Fibroblast of pulmonary artery (primary cell): ENCODE data around the gene CFAP92.
A peak's percentile ranks its signal among the peaks of the same experiment; 100 is the strongest.
"Not testable (repeated sequence)": the region's sequence is repeated elsewhere in the genome, so short reads cannot be mapped to it uniquely, and the experiment has no call there.

Experiments used
- DNase-seq: peaks from one replicate; pipeline ENCODE4 v3.0.0-alpha.2; 2010; ENCODE audit warnings: low read depth
- H3K4me3 ChIP-seq: replicated peaks from 2 replicates; pipeline ENCODE4 v1.5.1; 2011; ENCODE audit warnings: low read depth, mild to moderate bottlenecking, control low read depth, low read length, moderate library complexity
- CTCF ChIP-seq: IDR thresholded peaks from 2 replicates; pipeline ENCODE4 v1.5.1; 2011; ENCODE audit warnings: mild to moderate bottlenecking, control low read depth, low read length, inconsistent platforms; ENCODE audit errors: missing control alignments

CFAP92 gene

GRCh38 chr3:128889139-128889894 is 104.6 kb downstream of the CFAP92 start:
- H3K4me3 ChIP-seq = no peak overlapping the region
- no peak for DNase-seq
- TF ChIP-seq CTCF = no peak

- TF ChIP-seq CTCF = no peak
- DNase-seq = no peak
- H3K4me3 ChIP-seq = no peak overlapping the region
Observed at GRCh38 chr3:128884992-128885391, 108.9 kb downstream of the CFAP92 start.

DNA sequence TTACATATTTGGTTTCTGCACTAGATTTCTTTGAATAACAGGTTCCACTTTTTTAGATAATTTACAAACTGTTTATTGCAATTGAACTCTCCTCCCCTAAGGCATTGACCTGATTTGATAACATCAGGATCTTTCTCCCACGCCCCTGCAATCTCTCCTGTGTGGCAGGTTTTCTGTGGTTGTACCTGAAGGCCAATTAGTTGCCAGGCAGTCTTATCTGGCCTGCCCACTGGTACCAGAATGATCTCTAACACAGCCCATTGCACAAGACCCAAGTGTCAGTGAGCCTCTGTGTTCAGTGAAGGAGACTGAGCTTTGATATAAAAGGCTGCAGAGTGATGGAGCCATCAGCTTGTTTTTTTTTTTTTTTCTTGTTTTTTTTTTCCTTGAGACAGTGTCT is 111.2 kb downstream of the CFAP92 start:
- H3K4me3 ChIP-seq = no peak overlapping the region
- TF ChIP-seq CTCF = no peak
- no peak for DNase-seq

GRCh38 chr3:128881576-128881975 is 112.3 kb downstream of the CFAP92 start:
- no peak for DNase-seq
- H3K4me3 ChIP-seq = no peak overlapping the region
- no peak for TF ChIP-seq CTCF

DNA sequence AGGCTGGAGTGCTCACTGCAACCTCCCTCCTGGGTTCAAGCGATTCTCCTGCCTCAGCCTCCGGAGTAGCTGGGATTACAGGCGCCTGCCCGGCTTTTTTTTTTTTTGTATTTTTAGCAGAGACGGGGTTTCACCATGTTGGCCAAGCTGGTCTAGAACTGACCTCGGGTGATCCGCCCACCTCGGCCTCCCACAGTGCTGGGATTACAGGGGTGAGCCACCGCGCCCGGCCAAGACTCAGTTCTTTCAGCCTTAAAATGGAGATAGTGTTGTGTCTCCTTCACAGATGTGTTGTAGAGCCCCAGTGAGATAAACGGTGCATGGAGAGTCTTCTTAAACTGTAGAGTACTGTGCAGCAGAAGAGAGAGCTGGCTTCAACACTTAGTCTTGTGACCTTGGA is 113.4 kb downstream of the CFAP92 start:
- H3K4me3 ChIP-seq = peak overlapping the region; percentile 90
- DNase-seq = not testable (repeated sequence)

GRCh38 chr3:128879991-128880390 is 113.9 kb downstream of the CFAP92 start:
- no peak for TF ChIP-seq CTCF
- DNase-seq = no peak
- peak overlapping the region; percentile 90 for H3K4me3 ChIP-seq

DNA sequence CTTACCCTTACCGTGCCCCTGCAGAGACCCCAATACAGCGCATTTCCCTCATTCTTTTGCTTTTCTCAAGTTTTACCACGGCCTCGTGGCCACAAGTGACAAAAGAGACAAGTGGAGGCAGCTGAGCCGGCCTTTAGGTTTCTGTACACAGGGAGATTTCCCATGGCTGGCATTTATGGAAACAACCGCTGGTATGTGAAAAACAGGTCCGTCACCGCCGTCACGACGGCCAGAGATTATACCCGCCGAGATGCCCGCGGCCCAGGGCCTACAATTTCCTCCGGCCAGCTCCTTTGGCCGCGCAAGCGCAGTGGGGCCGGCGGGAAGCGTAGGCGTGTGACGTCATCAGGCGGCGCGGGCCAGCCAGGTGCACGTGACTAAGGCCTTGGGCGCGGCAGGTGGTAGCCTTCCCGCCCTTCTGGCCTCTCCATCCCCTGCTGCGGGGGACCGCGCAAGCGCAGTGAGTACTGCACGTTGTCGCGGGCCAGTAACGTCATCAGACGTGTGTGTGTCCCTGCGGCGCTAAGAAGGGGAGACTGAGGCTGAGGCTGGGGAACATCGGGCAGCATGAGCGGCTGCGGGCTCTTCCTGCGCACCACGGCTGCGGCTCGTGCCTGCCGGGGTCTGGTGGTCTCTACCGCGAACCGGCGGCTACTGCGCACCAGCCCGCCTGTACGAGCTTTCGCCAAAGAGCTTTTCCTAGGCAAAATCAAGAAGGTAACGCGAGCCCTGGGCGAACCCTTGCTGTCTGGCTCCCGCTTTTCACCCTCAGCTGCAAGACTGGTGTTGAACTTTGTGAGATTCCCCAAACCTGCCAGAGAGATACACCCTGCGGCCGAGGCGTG is 114.5 kb downstream of the CFAP92 start, which contains the start of gene ACAD9:
ACAD9 (plus strand) TSS at position 496 of the 845 bp plus-strand sequence; CDS start at position 568, 72 bp downstream.
- peak within 1 kb of the TSS; percentile 90 for H3K4me3 ChIP-seq
- TF ChIP-seq CTCF = no peak
- peak; percentile 99 for DNase-seq
